GM12892 (cell line): ENCODE data around the gene PSME4.

Experiments used
- POLR2A ChIP-seq: IDR thresholded peaks from 2 replicates; pipeline ENCODE4 v1.6.1; 2011; ENCODE audit warnings: low read depth, low read length, control low read depth
- POLR2AphosphoS5 ChIP-seq: IDR thresholded peaks from 2 replicates; pipeline ENCODE4 v1.6.1; 2011; ENCODE audit warnings: low read depth, low read length, control low read depth
- TAF1 ChIP-seq: IDR thresholded peaks from 2 replicates; pipeline ENCODE4 v1.6.1; 2011; ENCODE audit warnings: low read depth, mild to moderate bottlenecking, control low read depth, low read length, borderline replicate concordance

- no peak for TF ChIP-seq POLR2A
- no peak for TF ChIP-seq POLR2AphosphoS5
- TF ChIP-seq TAF1: no peak
These were observed 24.3 kb upstream of the PSME4 start for GRCh38 chr2:53994818-53995808.
